ENCODE data around the gene CHID1. TPM values are rescaled to one million over a fixed set of nuclear protein-coding genes. Genes with fewer than 3 reads are reported as not detected.

The CHID1 gene
- total and polyA plus RNA-seq, 2 experiments from 2014 or later: 54.1 to 67.3 TPM

GRCh38 chr11:838441-839279, 72.0 kb downstream of the CHID1 start:
- H3K4me1 ChIP-seq (ENCODE audit: insufficient read depth): peaks cover 15% of the 10 kb centered on the region
- no peak for TF ChIP-seq REST (IDR thresholded peaks at IDR 0.05; ENCODE audit: unreplicated experiment)
- TF ChIP-seq POLR2AphosphoS5 (IDR thresholded peaks at IDR 0.05; ENCODE audit: low read depth): peak; percentile 56; the same call in 1 of the 2 replicates
- TF ChIP-seq CTCF (conservative IDR thresholded peaks at IDR 0.05; ENCODE audit: low read depth in 2 of 2): peak; percentile 33 to 41
- H4K20me1 ChIP-seq (replicated peaks; ENCODE audit: insufficient read depth): peaks cover 38% of the 10 kb centered on the region
- H3F3A ChIP-seq (replicated peaks; ENCODE audit: low read depth): peaks cover 26% of the 10 kb centered on the region
- no peaks in the 10 kb centered on the region for H3K9me3 Mint-ChIP-seq
- H3K9me2 ChIP-seq (ENCODE audit: insufficient read depth): no peaks in the 10 kb centered on the region
- H3K27me3 ChIP-seq (ENCODE audit: insufficient read depth): no peaks in the 10 kb centered on the region
- H3K4me1 Mint-ChIP-seq: peaks cover 27% of the 10 kb centered on the region
- H3K4me3 ChIP-seq: no peak overlapping the region
- H3K27ac ChIP-seq (ENCODE audit: low read depth): 0 out of 2 replicates have a peak overlapping the region, but pooled peaks have one; percentile 26
- H3K36me3 ChIP-seq (ENCODE audit: insufficient read depth): peaks cover 6% of the 10 kb centered on the region; the same call in 1 of the 2 replicates
- H2AFZ ChIP-seq: no peak overlapping the region
- DNase-seq (ENCODE audit: low spot score) (peak; percentile 79), ATAC-seq (peak; percentile 17)
- H3K27me3 Mint-ChIP-seq (ENCODE audit: insufficient read depth, low read depth, poor library complexity): peaks cover 25% of the 10 kb centered on the region
- no peak overlapping the region for H3K4me3 Mint-ChIP-seq
- H3K79me2 ChIP-seq (replicated peaks; ENCODE audit: insufficient read depth): peaks cover 23% of the 10 kb centered on the region
- peaks cover 38% of the 10 kb centered on the region for H3K36me3 Mint-ChIP-seq (ENCODE audit: low read depth)
- no peak overlapping the region for H3K27ac Mint-ChIP-seq
- H3K4me2 ChIP-seq: no peak overlapping the region

GRCh38 chr11:837990-838307, 72.7 kb downstream of the CHID1 start:
- no peak for ATAC-seq
- peaks cover 23% of the 10 kb centered on the region for H3K79me2 ChIP-seq (replicated peaks; ENCODE audit: insufficient read depth)

More at GRCh38 chr11:837990-838307, 72.7 kb downstream of the CHID1 start:
- Histone ChIP-seq H3K36me3 (ENCODE audit: insufficient read depth) (peaks cover 6% of the 10 kb centered on the region; the same call in 1 of the 2 replicates), H3K4me3 (no peak overlapping the region), H3F3A (replicated peaks; ENCODE audit: low read depth) (peaks cover 26% of the 10 kb centered on the region), H3K27me3 (ENCODE audit: insufficient read depth) (no peaks in the 10 kb centered on the region), H3K4me1 (ENCODE audit: insufficient read depth) (peaks cover 17% of the 10 kb centered on the region), H3K4me2 (no peak overlapping the region), H4K20me1 (replicated peaks; ENCODE audit: insufficient read depth) (peaks cover 38% of the 10 kb centered on the region), H3K9me2 (ENCODE audit: insufficient read depth) (no peaks in the 10 kb centered on the region), H3K27ac (ENCODE audit: low read depth) (no peak overlapping the region), H2AFZ (no peak overlapping the region)
- H3K36me3 Mint-ChIP-seq (ENCODE audit: low read depth): peaks cover 38% of the 10 kb centered on the region
- DNase-seq (ENCODE audit: low spot score): no peak
- peaks cover 28% of the 10 kb centered on the region for H3K27me3 Mint-ChIP-seq (ENCODE audit: insufficient read depth, low read depth, poor library complexity)
- peaks cover 28% of the 10 kb centered on the region for H3K4me1 Mint-ChIP-seq
- TF ChIP-seq STAT1 (IDR thresholded peaks at IDR 0.05; ENCODE audit: unreplicated experiment) (no peak), ZNF114 (CRISPR knock-in tag; IDR thresholded peaks at IDR 0.05) (no peak), ZNF462 (CRISPR knock-in tag; IDR thresholded peaks at IDR 0.05) (no peak)
- H3K4me3 Mint-ChIP-seq: no peak overlapping the region
- H3K9me3 Mint-ChIP-seq: no peaks in the 10 kb centered on the region
- H3K27ac Mint-ChIP-seq: no peak overlapping the region

Measured in GM23338 (cell line).